WTC11 (cell line): ENCODE measurements around the gene CEBPG. TPM values are rescaled to one million over a fixed set of nuclear protein-coding genes. Genes with fewer than 3 reads are reported as not detected.

ENCODE experiments used
- ATAC-seq: fragments of 200-7000 bp; cut with Tn5 transposase; 2 replicates; pipeline ENCODE4 v1.10.0; 2021; ENCODE audit warnings: mild to moderate bottlenecking, moderate library complexity
- CTCF ChIA-PET: fragments of 300-600 bp; sonication (Branson Sonifier 250); formaldehyde crosslinking; loops from one replicate; lab custom pipeline; 2021; ENCODE audit warnings: antibody characterized with exemption; lab: Charles Lee
- POLR2A ChIA-PET: fragments of 350-600 bp; sonication (Branson Sonifier 250); formaldehyde crosslinking; loops from one replicate; lab custom pipeline; 2021; ENCODE audit warnings: antibody characterized with exemption; lab: Charles Lee
- DNase-seq: peaks from one replicate; pipeline ENCODE4 v3.0.0; 2021; ENCODE audit warnings: low spot score
- H3K27ac Mint-ChIP-seq: 2 replicates; pipeline ENCODE4 v1.8.0; 2021; ENCODE audit warnings: mixed read lengths
- H3K27me3 Mint-ChIP-seq: 2 replicates; pipeline ENCODE4 v1.8.0; 2021; ENCODE audit warnings: low read depth, mild to moderate bottlenecking, moderate library complexity, mixed read lengths
- H3K36me3 Mint-ChIP-seq: 2 replicates; pipeline ENCODE4 v1.8.0; 2021; ENCODE audit warnings: mixed read lengths
- H3K4me1 Mint-ChIP-seq: 2 replicates; pipeline ENCODE4 v1.8.0; 2022; ENCODE audit warnings: mixed read lengths
- H3K4me3 Mint-ChIP-seq: 2 replicates; pipeline ENCODE4 v1.8.0; 2021; ENCODE audit warnings: mild to moderate bottlenecking, moderate library complexity, mixed read lengths
- H3K9me3 Mint-ChIP-seq: 2 replicates; pipeline ENCODE4 v1.8.0; 2021; ENCODE audit warnings: mixed read lengths
- CBFB ChIP-seq: sonication (generic); formaldehyde crosslinking; IDR thresholded peaks from 2 replicates; pipeline ENCODE4 v1.8.1; 2022; ENCODE audit warnings: mild to moderate bottlenecking, low read depth, missing genetic modification reagents
- ETV6 ChIP-seq: sonication (generic); formaldehyde crosslinking; IDR thresholded peaks from 2 replicates; pipeline ENCODE4 v1.8.1; 2022; ENCODE audit warnings: mild to moderate bottlenecking, missing genetic modification reagents
- GABPB1 ChIP-seq: sonication (generic); formaldehyde crosslinking; IDR thresholded peaks from 2 replicates; pipeline ENCODE4 v1.8.1; 2023; ENCODE audit warnings: mild to moderate bottlenecking, missing genetic modification reagents
- MXD4 ChIP-seq: fragments of 250-450 bp; sonication (Bioruptor Pico); IDR thresholded peaks from 2 replicates; pipeline ENCODE4 v1.8.0; 2021; ENCODE audit warnings: mild to moderate bottlenecking, moderate library complexity, borderline replicate concordance
- PRRX2 ChIP-seq: fragments of 250-450 bp; sonication (Bioruptor Pico); IDR thresholded peaks from 2 replicates; pipeline ENCODE4 v1.8.0; 2021; ENCODE audit warnings: mild to moderate bottlenecking
- SMAD3 ChIP-seq: sonication (generic); formaldehyde crosslinking; IDR thresholded peaks from 2 replicates; pipeline ENCODE4 v1.8.0; 2022; ENCODE audit warnings: missing genetic modification reagents, mild to moderate bottlenecking, borderline replicate concordance
- TEAD4 ChIP-seq: sonication (generic); formaldehyde crosslinking; IDR thresholded peaks from 2 replicates; pipeline ENCODE4 v1.8.0; 2022; ENCODE audit warnings: mild to moderate bottlenecking, missing genetic modification reagents
- ZNF263 ChIP-seq: sonication (generic); formaldehyde crosslinking; IDR thresholded peaks from 2 replicates; pipeline ENCODE4 v1.8.1; 2022; ENCODE audit warnings: low read depth, mild to moderate bottlenecking, moderate library complexity, missing genetic modification reagents
- ZNF317 ChIP-seq: sonication (generic); formaldehyde crosslinking; IDR thresholded peaks from 2 replicates; pipeline ENCODE4 v1.8.1; 2023; ENCODE audit warnings: low read depth, mild to moderate bottlenecking, moderate library complexity, missing genetic modification reagents, borderline replicate concordance
- ZNF671 ChIP-seq: fragments of 250-450 bp; sonication (Bioruptor Pico); IDR thresholded peaks from 2 replicates; pipeline ENCODE4 v1.8.0; 2021; ENCODE audit warnings: mild to moderate bottlenecking
- total RNA-seq: library from RNA; stranded (reverse); gene quantifications from 3 replicates; pipeline ENCODE4 v1.2.3, GENCODE V29; 2021
- TF ChIP-seq, protein P1 (sequence below): fragments of 250-450 bp; sonication (Bioruptor Pico); IDR thresholded peaks from 2 replicates; pipeline ENCODE4 v1.9.0; 2021; ENCODE audit warnings: moderate library complexity, mild to moderate bottlenecking, inconsistent platforms, borderline replicate concordance
- TF ChIP-seq, protein P2 (sequence below): sonication (generic); formaldehyde crosslinking; IDR thresholded peaks from 2 replicates; pipeline ENCODE4 v1.8.0; 2022; ENCODE audit warnings: missing genetic modification reagents
- TF ChIP-seq, protein P3 (sequence below): sonication (generic); formaldehyde crosslinking; IDR thresholded peaks from 2 replicates; pipeline ENCODE4 v1.8.1; 2022; ENCODE audit warnings: mild to moderate bottlenecking, missing genetic modification reagents, moderate library complexity, borderline replicate concordance
- TF ChIP-seq, protein P4 (sequence below): sonication (generic); formaldehyde crosslinking; IDR thresholded peaks from 2 replicates; pipeline ENCODE4 v1.8.1; 2022; ENCODE audit warnings: mild to moderate bottlenecking, moderate library complexity, missing genetic modification reagents
- TF ChIP-seq, protein P5 (sequence below): fragments of 250-450 bp; sonication (Bioruptor Pico); IDR thresholded peaks from 2 replicates; pipeline ENCODE4 v2.1.2; 2022; ENCODE audit warnings: mild to moderate bottlenecking, moderate library complexity
- TF ChIP-seq, protein P6 (sequence below): sonication (generic); formaldehyde crosslinking; IDR thresholded peaks from 2 replicates; pipeline ENCODE4 v1.8.1; 2022; ENCODE audit warnings: low read depth, mild to moderate bottlenecking, moderate library complexity, missing genetic modification reagents, borderline replicate concordance
- TF ChIP-seq, protein P7 (sequence below): sonication (generic); formaldehyde crosslinking; IDR thresholded peaks from 2 replicates; pipeline ENCODE4 v1.8.1; 2022; ENCODE audit warnings: low read depth, missing genetic modification reagents, borderline replicate concordance

Gene CEBPG
- total RNA-seq, 1 experiment from 2014 or later = 33.1 TPM

DNA sequence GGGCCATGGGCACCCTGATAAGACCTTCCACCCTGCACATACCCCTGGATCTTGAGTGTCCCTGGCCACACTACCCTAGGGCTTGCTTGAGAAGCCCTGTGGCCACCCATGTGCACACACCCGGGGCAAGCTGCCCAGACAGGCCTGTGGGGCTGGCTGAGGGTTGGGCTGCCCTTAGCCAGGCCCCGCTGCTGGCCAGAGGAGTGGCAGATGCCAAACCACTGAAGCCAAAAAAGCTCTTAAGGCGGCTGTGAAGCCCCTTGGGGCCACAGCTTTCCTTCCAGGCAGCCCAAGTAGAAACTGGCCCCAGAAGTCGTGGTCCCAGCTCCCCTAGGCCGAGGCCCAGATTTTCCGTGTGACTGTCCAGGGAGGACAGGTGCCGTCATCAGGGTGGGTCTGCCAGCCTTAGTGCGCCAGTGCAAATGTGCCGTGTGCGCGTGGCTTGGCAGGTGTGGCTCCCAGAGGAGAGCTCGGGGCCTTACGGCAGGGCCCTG lies 14.8 kb downstream of the CEBPG start:
- TF ChIP-seq GABPB1 (CRISPR knock-in tag) (no peak), TEAD4 (CRISPR knock-in tag) (no peak), ZNF671 (CRISPR knock-in tag) (no peak)
- TF ChIP-seq, protein P1, sequence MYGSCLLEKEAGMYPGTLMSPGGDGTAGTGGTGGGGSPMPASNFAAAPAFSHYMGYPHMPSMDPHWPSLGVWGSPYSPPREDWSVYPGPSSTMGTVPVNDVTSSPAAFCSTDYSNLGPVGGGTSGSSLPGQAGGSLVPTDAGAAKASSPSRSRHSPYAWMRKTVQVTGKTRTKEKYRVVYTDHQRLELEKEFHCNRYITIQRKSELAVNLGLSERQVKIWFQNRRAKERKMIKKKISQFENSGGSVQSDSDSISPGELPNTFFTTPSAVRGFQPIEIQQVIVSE (CRISPR knock-in tag) = no peak
- TF ChIP-seq, protein P2, sequence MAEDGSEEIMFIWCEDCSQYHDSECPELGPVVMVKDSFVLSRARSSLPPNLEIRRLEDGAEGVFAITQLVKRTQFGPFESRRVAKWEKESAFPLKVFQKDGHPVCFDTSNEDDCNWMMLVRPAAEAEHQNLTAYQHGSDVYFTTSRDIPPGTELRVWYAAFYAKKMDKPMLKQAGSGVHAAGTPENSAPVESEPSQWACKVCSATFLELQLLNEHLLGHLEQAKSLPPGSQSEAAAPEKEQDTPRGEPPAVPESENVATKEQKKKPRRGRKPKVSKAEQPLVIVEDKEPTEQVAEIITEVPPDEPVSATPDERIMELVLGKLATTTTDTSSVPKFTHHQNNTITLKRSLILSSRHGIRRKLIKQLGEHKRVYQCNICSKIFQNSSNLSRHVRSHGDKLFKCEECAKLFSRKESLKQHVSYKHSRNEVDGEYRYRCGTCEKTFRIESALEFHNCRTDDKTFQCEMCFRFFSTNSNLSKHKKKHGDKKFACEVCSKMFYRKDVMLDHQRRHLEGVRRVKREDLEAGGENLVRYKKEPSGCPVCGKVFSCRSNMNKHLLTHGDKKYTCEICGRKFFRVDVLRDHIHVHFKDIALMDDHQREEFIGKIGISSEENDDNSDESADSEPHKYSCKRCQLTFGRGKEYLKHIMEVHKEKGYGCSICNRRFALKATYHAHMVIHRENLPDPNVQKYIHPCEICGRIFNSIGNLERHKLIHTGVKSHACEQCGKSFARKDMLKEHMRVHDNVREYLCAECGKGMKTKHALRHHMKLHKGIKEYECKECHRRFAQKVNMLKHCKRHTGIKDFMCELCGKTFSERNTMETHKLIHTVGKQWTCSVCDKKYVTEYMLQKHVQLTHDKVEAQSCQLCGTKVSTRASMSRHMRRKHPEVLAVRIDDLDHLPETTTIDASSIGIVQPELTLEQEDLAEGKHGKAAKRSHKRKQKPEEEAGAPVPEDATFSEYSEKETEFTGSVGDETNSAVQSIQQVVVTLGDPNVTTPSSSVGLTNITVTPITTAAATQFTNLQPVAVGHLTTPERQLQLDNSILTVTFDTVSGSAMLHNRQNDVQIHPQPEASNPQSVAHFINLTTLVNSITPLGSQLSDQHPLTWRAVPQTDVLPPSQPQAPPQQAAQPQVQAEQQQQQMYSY (CRISPR knock-in tag) = 0 out of 2 replicates have a peak, but pooled peaks have one; percentile 52
- CTCF ChIA-PET = interaction anchor here (0.6 to 1.5 kb wide), 4 partner anchors 15 to 146 kb away, joined by 4 to 6 read pairs (median 4); no protein-coding TSS in a partner anchor

DNA sequence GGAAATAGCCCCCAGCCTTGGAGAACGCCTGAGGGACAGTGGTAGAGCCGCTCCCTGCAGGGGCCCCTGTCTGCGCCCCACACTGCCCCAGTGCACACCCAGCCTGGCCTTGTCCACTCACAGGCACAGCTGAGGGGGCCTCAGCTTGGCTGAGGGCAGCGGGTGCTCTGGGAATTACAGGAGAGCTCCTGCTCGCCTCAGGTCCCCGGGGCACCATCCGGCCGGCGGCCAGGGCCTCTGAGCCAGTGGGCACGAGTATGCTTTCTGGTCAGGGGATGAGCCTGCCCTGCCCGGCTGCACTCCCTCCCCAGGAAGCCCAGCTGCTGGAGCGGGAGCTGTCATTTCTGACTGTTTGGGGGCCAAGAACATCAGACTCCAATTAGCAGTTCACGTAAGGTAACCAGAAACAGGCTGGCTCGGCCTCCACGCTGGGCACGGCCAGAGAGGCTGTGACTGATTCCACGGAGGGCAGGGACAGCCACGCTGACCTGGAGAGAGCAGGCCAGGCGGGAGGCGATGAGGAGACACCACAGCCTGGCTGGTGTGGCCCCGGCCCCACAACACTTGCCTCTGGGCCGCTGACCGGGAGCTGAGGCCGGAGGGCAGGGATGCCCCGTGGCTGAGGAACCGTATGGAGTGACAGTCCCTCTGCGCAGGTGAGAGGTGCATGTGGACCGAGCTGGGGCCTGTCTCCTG lies 15.4 kb downstream of the CEBPG start:
- POLR2A ChIA-PET = no interaction called here

More for the DNA sequence above, 14.8 kb downstream of the CEBPG start:
- DNase-seq (no peak), ATAC-seq (no peak)
- H3K9me3 Mint-ChIP-seq = no peaks in the 10 kb centered on the region
- no peaks in the 10 kb centered on the region for H3K27me3 Mint-ChIP-seq
- H3K27ac Mint-ChIP-seq = no peak overlapping the region
- no peaks in the 10 kb centered on the region for H3K4me1 Mint-ChIP-seq
- POLR2A ChIA-PET = no interaction called here
- H3K4me3 Mint-ChIP-seq = no peak overlapping the region
- H3K36me3 Mint-ChIP-seq = no peaks in the 10 kb centered on the region; the same call in 1 of the 2 replicates

DNA sequence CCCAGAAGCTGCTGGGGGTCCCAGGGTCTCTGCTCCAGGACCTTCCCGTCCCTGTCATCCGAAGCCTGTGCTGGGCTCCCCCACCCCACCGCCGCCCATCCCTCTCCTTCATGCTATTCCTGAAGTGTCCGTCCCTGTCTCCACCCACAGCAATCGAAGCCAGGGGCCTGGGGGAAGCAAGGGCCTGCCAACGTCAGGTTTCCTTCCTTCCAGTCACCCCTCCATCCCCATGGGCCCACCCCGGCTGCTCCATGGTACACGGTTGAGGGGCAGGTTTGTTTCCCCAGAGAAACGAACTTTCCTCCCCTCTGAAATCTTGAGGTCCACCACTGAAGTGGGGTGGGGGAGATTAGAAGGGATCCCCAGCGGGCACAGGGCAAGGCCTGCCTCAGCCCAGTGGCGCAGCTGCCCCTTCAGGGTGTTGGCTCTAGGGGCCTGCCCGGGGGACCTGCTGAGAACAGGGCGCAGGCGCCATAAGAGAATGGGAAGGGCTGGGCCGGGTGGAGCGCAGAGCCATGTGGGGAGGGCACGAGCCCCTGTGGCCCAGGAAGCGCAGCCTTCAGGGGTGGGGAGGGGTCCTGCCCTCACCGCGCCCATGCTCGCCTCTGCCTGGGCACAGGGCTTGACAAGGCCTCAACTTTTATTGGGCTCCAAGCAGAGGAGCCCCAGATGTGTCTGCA lies 16.1 kb downstream of the CEBPG start:
- ATAC-seq = no peak
- POLR2A ChIA-PET = no interaction called here
- TF ChIP-seq, protein P3, sequence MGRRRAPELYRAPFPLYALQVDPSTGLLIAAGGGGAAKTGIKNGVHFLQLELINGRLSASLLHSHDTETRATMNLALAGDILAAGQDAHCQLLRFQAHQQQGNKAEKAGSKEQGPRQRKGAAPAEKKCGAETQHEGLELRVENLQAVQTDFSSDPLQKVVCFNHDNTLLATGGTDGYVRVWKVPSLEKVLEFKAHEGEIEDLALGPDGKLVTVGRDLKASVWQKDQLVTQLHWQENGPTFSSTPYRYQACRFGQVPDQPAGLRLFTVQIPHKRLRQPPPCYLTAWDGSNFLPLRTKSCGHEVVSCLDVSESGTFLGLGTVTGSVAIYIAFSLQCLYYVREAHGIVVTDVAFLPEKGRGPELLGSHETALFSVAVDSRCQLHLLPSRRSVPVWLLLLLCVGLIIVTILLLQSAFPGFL (CRISPR knock-in tag) = no peak
- TF ChIP-seq, protein P4, sequence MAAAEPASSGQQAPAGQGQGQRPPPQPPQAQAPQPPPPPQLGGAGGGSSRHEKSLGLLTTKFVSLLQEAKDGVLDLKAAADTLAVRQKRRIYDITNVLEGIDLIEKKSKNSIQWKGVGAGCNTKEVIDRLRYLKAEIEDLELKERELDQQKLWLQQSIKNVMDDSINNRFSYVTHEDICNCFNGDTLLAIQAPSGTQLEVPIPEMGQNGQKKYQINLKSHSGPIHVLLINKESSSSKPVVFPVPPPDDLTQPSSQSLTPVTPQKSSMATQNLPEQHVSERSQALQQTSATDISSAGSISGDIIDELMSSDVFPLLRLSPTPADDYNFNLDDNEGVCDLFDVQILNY (CRISPR knock-in tag) = no peak
- TF ChIP-seq PRRX2 (CRISPR knock-in tag) (no peak), CBFB (CRISPR knock-in tag) (no peak), ETV6 (CRISPR knock-in tag) (no peak), ZNF317 (CRISPR knock-in tag) (no peak), ZNF671 (CRISPR knock-in tag) (no peak), SMAD3 (no peak), ZNF263 (CRISPR knock-in tag) (no peak), MXD4 (CRISPR knock-in tag) (no peak)
- TF ChIP-seq, protein P5, sequence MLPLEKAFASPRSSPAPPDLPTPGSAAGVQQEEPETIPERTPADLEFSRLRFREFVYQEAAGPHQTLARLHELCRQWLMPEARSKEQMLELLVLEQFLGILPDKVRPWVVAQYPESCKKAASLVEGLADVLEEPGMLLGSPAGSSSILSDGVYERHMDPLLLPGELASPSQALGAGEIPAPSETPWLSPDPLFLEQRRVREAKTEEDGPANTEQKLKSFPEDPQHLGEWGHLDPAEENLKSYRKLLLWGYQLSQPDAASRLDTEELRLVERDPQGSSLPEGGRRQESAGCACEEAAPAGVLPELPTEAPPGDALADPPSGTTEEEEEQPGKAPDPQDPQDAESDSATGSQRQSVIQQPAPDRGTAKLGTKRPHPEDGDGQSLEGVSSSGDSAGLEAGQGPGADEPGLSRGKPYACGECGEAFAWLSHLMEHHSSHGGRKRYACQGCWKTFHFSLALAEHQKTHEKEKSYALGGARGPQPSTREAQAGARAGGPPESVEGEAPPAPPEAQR (CRISPR knock-in tag) = no peak
- TF ChIP-seq, protein P6, sequence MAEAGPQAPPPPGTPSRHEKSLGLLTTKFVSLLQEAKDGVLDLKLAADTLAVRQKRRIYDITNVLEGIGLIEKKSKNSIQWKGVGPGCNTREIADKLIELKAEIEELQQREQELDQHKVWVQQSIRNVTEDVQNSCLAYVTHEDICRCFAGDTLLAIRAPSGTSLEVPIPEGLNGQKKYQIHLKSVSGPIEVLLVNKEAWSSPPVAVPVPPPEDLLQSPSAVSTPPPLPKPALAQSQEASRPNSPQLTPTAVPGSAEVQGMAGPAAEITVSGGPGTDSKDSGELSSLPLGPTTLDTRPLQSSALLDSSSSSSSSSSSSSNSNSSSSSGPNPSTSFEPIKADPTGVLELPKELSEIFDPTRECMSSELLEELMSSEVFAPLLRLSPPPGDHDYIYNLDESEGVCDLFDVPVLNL (CRISPR knock-in tag) = no peak

More for the DNA sequence above, 15.4 kb downstream of the CEBPG start:
- ATAC-seq = no peak
- TF ChIP-seq, protein P7, sequence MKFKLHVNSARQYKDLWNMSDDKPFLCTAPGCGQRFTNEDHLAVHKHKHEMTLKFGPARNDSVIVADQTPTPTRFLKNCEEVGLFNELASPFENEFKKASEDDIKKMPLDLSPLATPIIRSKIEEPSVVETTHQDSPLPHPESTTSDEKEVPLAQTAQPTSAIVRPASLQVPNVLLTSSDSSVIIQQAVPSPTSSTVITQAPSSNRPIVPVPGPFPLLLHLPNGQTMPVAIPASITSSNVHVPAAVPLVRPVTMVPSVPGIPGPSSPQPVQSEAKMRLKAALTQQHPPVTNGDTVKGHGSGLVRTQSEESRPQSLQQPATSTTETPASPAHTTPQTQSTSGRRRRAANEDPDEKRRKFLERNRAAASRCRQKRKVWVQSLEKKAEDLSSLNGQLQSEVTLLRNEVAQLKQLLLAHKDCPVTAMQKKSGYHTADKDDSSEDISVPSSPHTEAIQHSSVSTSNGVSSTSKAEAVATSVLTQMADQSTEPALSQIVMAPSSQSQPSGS (CRISPR knock-in tag) = no peak
- Mint-ChIP-seq H3K36me3 (no peaks in the 10 kb centered on the region; the same call in 1 of the 2 replicates), H3K27ac (peak overlapping the region; percentile 27; the same call in 1 of the 2 replicates), H3K9me3 (no peaks in the 10 kb centered on the region), H3K4me3 (no peak overlapping the region), H3K4me1 (peaks cover 4% of the 10 kb centered on the region; the same call in 1 of the 2 replicates), H3K27me3 (no peaks in the 10 kb centered on the region)
- no peak for DNase-seq
- CTCF ChIA-PET = interaction anchor here (0.7 to 1.5 kb wide), 4 partner anchors 15 to 147 kb away, joined by 3 to 6 read pairs (median 4); no protein-coding TSS in a partner anchor

More for the DNA sequence above, 16.1 kb downstream of the CEBPG start:
- no peaks in the 10 kb centered on the region; the same call in 1 of the 2 replicates for H3K36me3 Mint-ChIP-seq
- no peak overlapping the region for H3K4me3 Mint-ChIP-seq
- H3K9me3 Mint-ChIP-seq = no peaks in the 10 kb centered on the region
- H3K27ac Mint-ChIP-seq = no peak overlapping the region; the same call in 1 of the 2 replicates
- peaks cover 5% of the 10 kb centered on the region; the same call in 1 of the 2 replicates for H3K4me1 Mint-ChIP-seq
- no peaks in the 10 kb centered on the region for H3K27me3 Mint-ChIP-seq
- CTCF ChIA-PET = interaction anchor here (1.5 kb wide), 2 partner anchors 14 to 17 kb away, joined by 4 to 6 read pairs; no protein-coding TSS in a partner anchor
- no peak for DNase-seq
